NCI-H2227 (cell line): ENCODE results near the gene CASK.
"Not testable (repeated sequence)": the region's sequence is repeated elsewhere in the genome, so short reads cannot be mapped to it uniquely, and the experiment has no call there.

ENCODE experiments used
- DNase-seq: peaks from one replicate; lab custom pipeline; 2025; ENCODE audit not compliant: unreplicated experiment; lab: John Stamatoyannopoulos, UW

CASK gene

DNA sequence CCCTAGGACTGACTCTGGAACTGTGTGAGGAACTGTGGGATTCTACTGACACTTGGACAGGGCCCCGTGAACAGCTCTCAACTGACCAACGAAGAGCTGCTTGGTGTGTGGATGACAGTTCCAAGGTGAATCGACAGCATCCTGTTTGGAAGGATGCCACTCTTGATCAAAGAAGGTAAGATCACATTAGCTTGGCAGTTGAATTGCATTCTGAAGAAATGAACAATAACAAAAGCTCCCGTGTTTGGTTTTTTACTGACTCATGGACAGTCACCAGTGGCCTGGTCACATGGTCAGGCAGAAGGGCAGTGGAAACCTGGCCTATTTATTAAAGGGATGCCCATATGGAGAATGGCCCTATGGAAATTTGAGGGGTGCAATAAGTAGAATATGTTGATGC lies 267.7 kb downstream of the CASK start:
- no peak for DNase-seq

DNA sequence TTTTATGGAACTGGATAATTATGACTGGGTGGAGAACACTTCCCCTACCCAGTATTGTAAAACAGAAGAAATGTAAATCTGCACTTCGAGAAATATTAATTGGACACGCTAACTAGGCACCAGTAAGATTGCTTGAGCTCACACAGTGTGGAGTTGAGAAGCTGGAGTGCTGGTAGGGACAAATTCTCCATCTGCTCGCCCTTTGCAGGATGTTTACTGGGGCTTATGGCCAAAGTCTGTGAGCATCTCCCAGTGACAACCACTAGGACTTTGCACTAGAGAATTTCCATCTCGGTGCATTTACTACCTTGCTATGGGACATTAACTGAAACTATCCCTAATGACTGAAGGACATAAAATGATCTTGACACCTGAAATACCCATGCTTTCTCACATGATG lies 268.3 kb downstream of the CASK start:
- no peak for DNase-seq

DNA sequence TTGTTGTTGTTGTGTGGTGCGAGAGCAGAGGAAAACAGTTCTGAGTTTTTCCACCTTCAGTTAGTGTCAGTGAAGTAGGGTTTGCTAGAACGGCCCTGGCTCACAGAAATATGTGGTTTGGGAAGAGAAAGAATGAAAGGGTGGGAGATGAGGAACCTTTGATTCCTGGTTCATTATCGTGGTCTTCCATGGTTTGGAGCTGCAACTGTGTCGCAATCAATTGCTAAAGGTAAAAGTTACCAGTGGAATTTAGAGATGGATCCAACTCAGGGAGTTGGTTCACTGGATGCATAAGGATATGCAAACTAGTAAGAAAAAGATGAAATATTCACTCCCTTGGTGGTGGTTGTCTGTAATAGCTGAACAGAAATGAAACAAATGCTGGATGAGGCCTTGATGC lies 270.2 kb downstream of the CASK start:
- DNase-seq = no peak

- not testable (repeated sequence) for DNase-seq
Measured at GRCh38 chrX:41646201-41646600, 277.2 kb downstream of the CASK start.

DNA sequence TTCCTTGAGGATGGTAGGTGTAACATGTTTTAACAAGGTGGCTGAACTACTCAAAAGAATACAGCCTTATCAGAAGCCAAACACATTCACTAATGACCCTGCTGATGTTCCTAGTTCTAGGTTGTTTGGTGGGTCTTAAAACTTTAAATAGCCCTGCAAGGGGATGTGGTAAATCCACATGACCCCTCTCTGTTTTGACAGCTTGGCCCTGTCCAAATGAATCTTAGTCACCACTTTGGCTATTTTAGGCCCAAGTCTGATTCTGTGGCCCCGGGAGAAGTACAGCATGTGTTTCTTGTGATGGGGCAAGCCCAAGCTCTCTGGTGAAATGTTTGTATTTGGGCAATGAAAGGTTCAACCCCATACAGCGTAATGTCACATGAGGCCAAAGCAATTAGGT lies 289.1 kb downstream of the CASK start:
- no peak for DNase-seq

DNA sequence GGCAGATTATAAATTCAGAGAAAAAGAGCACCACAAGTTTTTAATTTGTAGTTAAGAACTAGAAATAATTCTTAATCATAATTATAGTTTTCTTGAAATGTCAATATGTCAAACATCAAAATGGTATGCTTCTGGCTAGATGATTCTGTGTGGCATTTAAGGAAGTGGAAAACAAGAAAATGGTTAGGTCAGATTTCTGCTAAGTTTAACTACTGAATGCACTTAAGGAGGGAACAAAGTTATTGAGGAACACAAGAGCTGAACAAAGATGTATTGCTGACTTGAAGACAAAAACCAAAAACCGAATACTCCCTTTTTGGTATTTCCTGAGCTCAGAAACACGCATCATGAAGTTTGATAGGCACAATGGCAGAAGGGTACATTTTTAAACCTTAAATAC lies 293.3 kb downstream of the CASK start:
- DNase-seq = no peak

DNA sequence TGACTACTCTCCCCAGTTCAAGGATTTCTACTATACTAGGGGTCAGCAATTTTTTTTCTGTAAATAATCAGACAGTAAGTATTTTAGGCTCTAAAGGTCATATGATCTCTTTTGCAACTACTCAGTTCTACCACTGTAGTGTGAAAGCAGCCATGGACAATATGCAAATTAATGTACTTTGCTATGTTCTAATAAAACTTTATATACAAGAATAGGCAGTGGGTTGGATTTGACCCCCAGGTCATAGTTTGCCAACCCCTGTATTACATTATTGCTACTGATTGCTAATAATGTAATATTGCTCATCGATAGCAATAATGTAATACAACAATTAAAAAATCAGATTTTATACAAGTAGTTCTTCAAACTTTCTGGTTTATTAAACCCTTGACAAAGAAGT lies 293.8 kb downstream of the CASK start:
- no peak for DNase-seq

DNA sequence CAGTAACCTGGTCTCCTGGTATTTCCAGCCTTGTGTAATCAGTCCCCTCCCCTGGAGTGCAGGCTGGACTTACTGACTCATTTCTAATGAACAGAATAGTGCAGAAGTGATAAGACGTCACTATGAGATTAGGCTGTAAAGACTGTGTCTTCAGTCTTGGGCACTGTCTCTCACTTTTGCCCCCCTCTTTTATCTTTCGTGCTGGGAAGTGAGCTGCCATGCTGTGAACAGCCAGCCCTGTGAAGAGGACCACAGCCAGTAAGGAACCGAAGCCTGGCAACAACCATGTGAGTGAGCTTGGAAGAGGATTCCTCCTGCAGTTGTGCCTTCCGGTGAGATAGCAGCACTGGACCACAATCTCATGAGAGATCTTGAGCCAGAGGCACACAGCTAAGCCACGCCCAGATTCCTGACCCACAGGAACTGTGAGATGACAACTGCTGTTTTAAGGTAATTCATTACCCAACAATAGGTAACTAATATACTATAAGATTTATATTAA lies 302.1 kb downstream of the CASK start:
- peak; percentile 22 for DNase-seq

- DNase-seq = no peak
Measured at GRCh38 chrX:41619221-41619620, 304.1 kb downstream of the CASK start.

GRCh38 chrX:41616935-41617334 lies 306.4 kb downstream of the CASK start:
- no peak for DNase-seq

GRCh38 chrX:41616255-41616654 lies 307.1 kb downstream of the CASK start:
- DNase-seq = no peak

DNA sequence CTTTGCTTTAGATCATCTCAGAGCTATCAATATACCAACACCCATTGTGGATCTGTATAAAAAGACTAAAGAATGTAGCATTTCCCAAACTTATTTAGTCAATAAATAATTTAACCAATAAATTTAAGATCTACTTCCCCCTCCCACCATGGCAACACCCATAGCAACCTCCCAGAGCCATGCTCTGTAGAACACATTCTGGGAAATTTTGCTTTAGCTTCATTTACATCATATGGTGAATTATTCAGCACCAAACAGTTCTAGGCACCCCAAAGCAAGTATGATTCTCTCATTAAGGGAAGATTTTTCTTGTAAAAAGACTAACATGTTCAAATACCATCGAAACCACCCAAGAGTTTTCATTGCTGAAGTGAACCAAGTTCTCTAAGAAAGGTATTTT lies 315.1 kb downstream of the CASK start:
- DNase-seq = no peak

GRCh38 chrX:41607264-41607832 lies 316.0 kb downstream of the CASK start:
- no peak for DNase-seq

GRCh38 chrX:41606057-41606456 lies 317.3 kb downstream of the CASK start:
- DNase-seq = not testable (repeated sequence)

DNA sequence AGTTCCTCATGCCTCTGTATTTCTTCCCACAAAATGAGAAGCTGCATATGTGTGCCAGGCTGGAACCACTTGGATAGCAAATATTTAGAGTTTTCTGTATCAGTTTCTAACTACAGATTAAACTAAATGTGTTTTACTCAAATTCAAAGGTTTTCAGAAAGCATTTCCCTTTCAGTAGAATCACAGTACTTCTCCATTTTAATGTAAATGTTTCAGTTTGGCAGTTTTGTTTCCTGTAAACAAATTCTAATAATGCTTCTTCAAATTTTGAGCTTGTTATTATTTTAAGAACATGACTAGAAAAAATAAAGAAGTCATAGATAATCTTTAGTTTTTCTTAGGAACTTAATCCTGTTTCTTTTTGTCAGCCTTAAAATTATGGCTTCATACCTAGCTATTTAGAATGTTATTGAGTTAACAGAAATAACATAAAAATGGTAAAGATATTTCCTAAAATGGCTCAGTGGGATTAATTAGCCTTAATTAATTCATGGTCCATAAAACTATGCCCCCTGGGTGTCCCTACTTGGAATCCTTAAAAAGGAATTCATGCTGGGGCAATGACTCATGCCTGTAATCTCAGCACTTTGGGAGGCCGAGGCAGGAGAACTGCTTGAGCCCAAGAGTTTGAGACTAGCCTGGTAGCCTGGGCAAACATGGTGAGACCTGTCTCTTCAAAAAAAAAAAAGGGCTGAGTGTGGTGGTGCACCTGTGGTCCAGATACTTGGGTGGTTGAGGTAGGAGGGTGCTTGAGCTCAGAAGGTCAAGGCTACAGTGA lies 318.4 kb downstream of the CASK start:
- DNase-seq = no peak

DNA sequence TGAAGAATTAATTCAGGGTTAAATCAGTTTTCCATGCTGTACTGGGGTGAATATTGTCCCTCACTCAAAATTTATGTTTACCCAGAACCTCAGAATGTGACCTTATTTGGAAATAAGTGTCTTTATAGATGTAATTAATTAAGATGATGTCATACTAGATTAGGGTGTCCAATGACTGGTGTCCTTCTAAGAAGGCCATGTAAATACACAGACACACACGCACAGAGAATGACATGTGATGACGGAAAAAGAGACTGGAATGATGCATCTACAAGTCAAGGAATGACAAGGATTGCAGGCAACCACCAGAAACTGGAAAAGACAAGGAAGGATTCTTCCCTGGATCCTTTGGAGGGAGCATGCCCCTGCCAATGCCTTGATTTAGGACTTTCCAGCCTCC lies 319.2 kb downstream of the CASK start:
- no peak for DNase-seq

DNA sequence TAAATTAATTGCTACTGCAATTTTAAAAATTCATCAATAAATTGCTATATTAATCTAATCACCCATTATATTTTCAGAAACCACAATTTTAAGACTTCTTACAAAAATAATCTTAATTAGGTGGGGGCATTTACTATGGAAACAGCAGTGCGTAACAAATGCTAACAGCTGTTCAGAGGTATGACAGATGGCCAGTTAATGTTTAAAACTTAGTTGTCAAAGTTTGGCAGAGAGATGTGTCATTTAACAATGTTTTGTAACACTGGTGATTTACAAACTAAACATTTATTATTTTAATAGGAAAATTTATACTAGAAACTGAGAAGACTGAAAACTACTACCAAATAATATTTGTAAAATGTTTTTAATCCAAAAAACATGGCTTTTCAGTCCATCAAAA lies 319.8 kb downstream of the CASK start:
- DNase-seq = no peak

GRCh38 chrX:41602816-41603345 lies 320.5 kb downstream of the CASK start:
- DNase-seq = no peak

- DNase-seq = no peak
Measured at GRCh38 chrX:41600291-41600690, 323.1 kb downstream of the CASK start.

- DNase-seq = no peak
Measured at GRCh38 chrX:41599507-41599906, 323.8 kb downstream of the CASK start.

DNA sequence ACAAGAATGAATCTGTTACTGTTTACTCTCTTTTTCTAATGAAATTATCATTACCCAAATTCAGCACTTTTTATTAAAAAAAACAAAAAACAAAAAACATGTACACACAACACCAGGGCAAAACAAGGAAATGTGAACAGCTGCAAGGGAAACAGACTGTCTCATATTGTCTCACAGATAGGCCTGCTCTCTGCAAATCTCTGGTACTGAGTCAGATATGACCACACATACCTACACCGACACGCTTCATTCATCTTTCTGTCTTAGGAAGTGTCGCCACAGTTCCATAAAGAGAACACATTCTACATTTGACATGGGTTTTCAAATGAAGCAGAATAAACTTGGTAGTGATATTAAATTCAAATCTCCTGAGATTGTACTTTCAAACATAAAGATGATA lies 326.8 kb downstream of the CASK start:
- DNase-seq = no peak

- DNase-seq = no peak
Measured at GRCh38 chrX:41594634-41595033, 328.7 kb downstream of the CASK start.

- no peak for DNase-seq
Measured at GRCh38 chrX:41591906-41592305, 331.4 kb downstream of the CASK start.
